Endothelial cell of umbilical vein (primary cell): ENCODE results near the gene DIO3. TPM values are rescaled to one million over a fixed set of nuclear protein-coding genes. Genes with fewer than 3 reads are reported as not detected.

Experiments
- BruUV-seq: library from RNA; stranded (reverse); fragments of 400-500 nt; replicated peaks from 2 replicates; lab custom pipeline; 2021; lab: Mats Ljungman, UMichigan
- CTCF ChIA-PET: fragments of 300-600, 350-600 bp; sonication (Branson Sonifier 250); formaldehyde crosslinking; loops from one replicate; lab custom pipeline; 2021; ENCODE audit warnings: antibody characterized with exemption, inconsistent platforms; lab: Charles Lee
- POLR2A ChIA-PET: fragments of 300-600, 350-600 bp; sonication (Branson Sonifier 250); formaldehyde crosslinking; loops from one replicate; lab custom pipeline; 2021; ENCODE audit warnings: antibody characterized with exemption, inconsistent platforms; lab: Charles Lee
- DNase-seq: peaks from one replicate; pipeline ENCODE4 v3.0.0-alpha.2; 2011; ENCODE audit warnings: low read depth, low spot score
- FAIRE-seq: peaks from 2 replicates; lab custom pipeline; 2011; peaks lifted over from hg19 to GRCh38; lab: Jason Lieb, UNC
- H2AFZ ChIP-seq: 2 replicates; pipeline ENCODE4 v1.6.0; 2012; ENCODE audit warnings: low read depth, low read length, control low read depth, inconsistent platforms
- H3K27ac ChIP-seq: 2 replicates; pipeline ENCODE4 v1.5.1; 2011; ENCODE audit warnings: low read depth, mild to moderate bottlenecking, control low read depth, low read length, moderate library complexity; ENCODE audit not compliant: insufficient read depth
- H3K27me3 ChIP-seq, 2 experiments: 2 replicates each; pipeline versions ENCODE4 v1.6.0 to v1.6.1; 2011; ENCODE audit warnings: low read length in 2 of 2, mixed read lengths in 1 of 2; ENCODE audit not compliant: control insufficient read depth in 2 of 2, insufficient read depth in 2 of 2
- H3K36me3 ChIP-seq, 2 experiments: 2 replicates in 1 of 2; 3 replicates in 1 of 2; pipeline ENCODE4 v1.5.1; 2011; ENCODE audit warnings: low read length in 2 of 2, mild to moderate bottlenecking in 1 of 2, moderate library complexity in 1 of 2; ENCODE audit not compliant: control insufficient read depth in 2 of 2, insufficient read depth in 2 of 2; ENCODE audit errors: extremely low read depth in 1 of 2
- H3K4me1 ChIP-seq: 3 replicates; pipeline ENCODE4 v1.5.1; 2011; ENCODE audit warnings: mild to moderate bottlenecking, low read length; ENCODE audit not compliant: control insufficient read depth, insufficient read depth; ENCODE audit errors: extremely low read depth
- H3K4me2 ChIP-seq: 2 replicates; pipeline ENCODE4 v1.6.1; 2011; ENCODE audit warnings: low read length, control low read depth, mixed read lengths; ENCODE audit not compliant: insufficient read depth
- H3K4me3 ChIP-seq, 3 experiments: fragments of 200-600 bp in 1 of 3; sonication (generic), shearing (Covaris generic) in 1 of 3; replicated peaks in 1 of 3; 2 replicates each; pipeline ENCODE4 v1.5.1; 2011 to 2016; ENCODE audit warnings: control low read depth in 3 of 3, low read length in 3 of 3, mild to moderate bottlenecking in 2 of 3, inconsistent platforms in 1 of 3, low read depth in 1 of 3, moderate library complexity in 1 of 3; ENCODE audit not compliant: insufficient read depth in 1 of 3
- H3K79me2 ChIP-seq: 2 replicates; pipeline ENCODE4 v1.6.0; 2012; ENCODE audit warnings: low read length, inconsistent platforms; ENCODE audit not compliant: control insufficient read depth, insufficient read depth
- H3K9ac ChIP-seq: replicated peaks from 2 replicates; pipeline ENCODE3; 2011; ENCODE audit warnings: low read length, control low read depth; ENCODE audit not compliant: insufficient read depth; ENCODE audit errors: extremely low read depth
- H3K9me1 ChIP-seq: replicated peaks from 3 replicates; pipeline ENCODE4 v1.6.0; 2011; ENCODE audit warnings: mild to moderate bottlenecking, low read length; ENCODE audit not compliant: control insufficient read depth, insufficient read depth; ENCODE audit errors: extremely low read depth
- H3K9me3 ChIP-seq: replicated peaks from 2 replicates; pipeline ENCODE4 v1.5.1; 2012; ENCODE audit warnings: low read length, inconsistent platforms; ENCODE audit not compliant: control insufficient read depth, insufficient read depth
- H4K20me1 ChIP-seq: replicated peaks from 2 replicates; pipeline ENCODE3; 2011; ENCODE audit warnings: mild to moderate bottlenecking, low read length; ENCODE audit not compliant: control insufficient read depth, insufficient read depth; ENCODE audit errors: extremely low read depth
- FOS ChIP-seq: IDR thresholded peaks from 2 replicates; pipeline ENCODE4 v1.6.1; 2011; ENCODE audit warnings: mild to moderate bottlenecking, low read length, moderate library complexity, borderline replicate concordance; ENCODE audit not compliant: insufficient read depth
- GATA2 ChIP-seq: IDR thresholded peaks from 2 replicates; pipeline ENCODE4 v1.7.0; 2011; ENCODE audit warnings: low read depth, mild to moderate bottlenecking, moderate library complexity, mixed read lengths, low read length; ENCODE audit not compliant: insufficient read length, insufficient read depth
- JUN ChIP-seq: IDR thresholded peaks from 2 replicates; pipeline ENCODE4 v1.6.1; 2011; ENCODE audit warnings: borderline replicate concordance, low read depth; ENCODE audit not compliant: insufficient read length, insufficient read depth
- MYC ChIP-seq: IDR thresholded peaks from one replicate; pipeline ENCODE4 v1.6.1; 2011; ENCODE audit warnings: mild to moderate bottlenecking, low read depth, low read length
- POLR2A ChIP-seq: IDR thresholded peaks from 2 replicates; pipeline ENCODE4 v1.6.1; 2012; ENCODE audit warnings: low read depth, mild to moderate bottlenecking, control low read depth, low read length
- POLR2AphosphoS5 ChIP-seq: IDR thresholded peaks from 2 replicates; pipeline ENCODE4 v1.6.1; 2012; ENCODE audit warnings: low read depth, mild to moderate bottlenecking, control low read depth, low read length, moderate library complexity; ENCODE audit not compliant: insufficient read depth
- dilution Hi-C: fragments of 300-500 bp; cut with MboI; formaldehyde crosslinking; loops from one replicate; pipeline ENCODE4 v1.15.0; 2019; ENCODE audit warnings: low sequenced_read_pairs; ENCODE audit not compliant: extremely low pct_ligation_motif_present
- intact Hi-C: fragments of 100-400 bp; cut with micrococcal nuclease; formaldehyde crosslinking; loops from one replicate; pipeline ENCODE4 v1.10.0; 2022
- polyA plus RNA-seq, 4 experiments: library from polyadenylated mRNA; depleted of rRNA in 3 of 4; stranded (reverse) in 3 of 4; unstranded in 1 of 4; fragments of >200 nt; gene quantifications; 2 replicates each; pipeline versions ENCODE4 v1.2.1 to v1.2.3, GENCODE V29; 2011 to 2012; ENCODE audit warnings: missing spikeins in 1 of 4
- total RNA-seq: library from RNA; stranded (reverse); gene quantifications from 2 replicates; pipeline ENCODE4 v1.2.3, GENCODE V29; 2021
- TF ChIP-seq, protein P1 (sequence below): IDR thresholded peaks from 2 replicates; pipeline ENCODE4 v1.6.1; 2011; ENCODE audit not compliant: insufficient read depth, insufficient read length

Gene DIO3
- total and polyA plus RNA-seq, 2 donors (not counting 3 experiments of a cell fraction or from before 2014, with no cell fraction given) = not detected

- FAIRE-seq (no peak), DNase-seq (no peak)
- TF ChIP-seq GATA2 (no peak), MYC (no peak), POLR2AphosphoS5 (no peak), FOS (no peak), JUN (no peak), POLR2A (no peak)
- TF ChIP-seq, protein P1, sequence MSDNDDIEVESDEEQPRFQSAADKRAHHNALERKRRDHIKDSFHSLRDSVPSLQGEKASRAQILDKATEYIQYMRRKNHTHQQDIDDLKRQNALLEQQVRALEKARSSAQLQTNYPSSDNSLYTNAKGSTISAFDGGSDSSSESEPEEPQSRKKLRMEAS = no peak
- no peak overlapping the region for H3K4me2 ChIP-seq
- BruUV-seq = no TSS peak
- H3K79me2 ChIP-seq = no peaks in the 10 kb centered on the region
- no peak overlapping the region for H3K4me3 ChIP-seq
- H2AFZ ChIP-seq = no peak overlapping the region
- no peak overlapping the region for H3K27ac ChIP-seq
- intact Hi-C loops (no loop called here), dilution Hi-C loops (no loop called here)
- peaks cover 2 to 8% of the 10 kb centered on the region in 2 experiments for H3K27me3 ChIP-seq
- H3K36me3 ChIP-seq = no peaks in the 10 kb centered on the region
- no peaks in the 10 kb centered on the region for H3K9me1 ChIP-seq
- H3K4me1 ChIP-seq = no peaks in the 10 kb centered on the region
- ChIA-PET CTCF (no interaction called here), POLR2A (interaction anchor here (0.6 kb wide), 1 partner anchor 205 kb away, joined by 10 read pairs; no protein-coding TSS in a partner anchor)
- H4K20me1 ChIP-seq = no peaks in the 10 kb centered on the region
- H3K9me3 ChIP-seq = no peaks in the 10 kb centered on the region
- H3K9ac ChIP-seq = no peak overlapping the region
Measured at GRCh38 chr14:101604228-101604934, 43.1 kb downstream of the DIO3 start.
